GM21576 (cell line): ENCODE results near the gene NISCH.

Experiments used
- ATAC-seq: cut with Tn5 transposase; IDR thresholded peaks from one replicate; pipeline ENCODE4 v1.9.1; 2021; ENCODE audit warnings: mild to moderate bottlenecking, moderate library complexity; ENCODE audit not compliant: unreplicated experiment

Gene NISCH

DNA sequence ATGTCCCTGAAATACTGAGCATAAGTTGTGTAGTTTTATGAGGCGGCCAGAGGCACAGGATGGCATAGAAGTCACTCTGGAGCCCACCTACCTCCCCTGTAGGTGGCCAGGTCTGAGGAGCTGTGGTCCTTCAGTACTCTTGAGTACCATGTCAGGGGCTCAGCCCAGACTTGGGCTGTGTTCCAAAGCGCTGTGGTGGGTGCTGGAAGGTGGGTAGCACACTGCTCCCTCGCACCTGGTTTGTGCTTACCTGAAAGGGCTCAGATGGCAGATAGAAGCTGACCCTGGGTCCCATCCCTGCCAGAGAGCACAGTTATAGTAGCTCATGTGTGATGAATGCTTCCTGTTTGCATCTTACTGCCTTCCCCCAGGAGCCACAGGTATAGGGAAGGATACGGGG lies 15.5 kb downstream of the NISCH start:
- ATAC-seq = no peak

DNA sequence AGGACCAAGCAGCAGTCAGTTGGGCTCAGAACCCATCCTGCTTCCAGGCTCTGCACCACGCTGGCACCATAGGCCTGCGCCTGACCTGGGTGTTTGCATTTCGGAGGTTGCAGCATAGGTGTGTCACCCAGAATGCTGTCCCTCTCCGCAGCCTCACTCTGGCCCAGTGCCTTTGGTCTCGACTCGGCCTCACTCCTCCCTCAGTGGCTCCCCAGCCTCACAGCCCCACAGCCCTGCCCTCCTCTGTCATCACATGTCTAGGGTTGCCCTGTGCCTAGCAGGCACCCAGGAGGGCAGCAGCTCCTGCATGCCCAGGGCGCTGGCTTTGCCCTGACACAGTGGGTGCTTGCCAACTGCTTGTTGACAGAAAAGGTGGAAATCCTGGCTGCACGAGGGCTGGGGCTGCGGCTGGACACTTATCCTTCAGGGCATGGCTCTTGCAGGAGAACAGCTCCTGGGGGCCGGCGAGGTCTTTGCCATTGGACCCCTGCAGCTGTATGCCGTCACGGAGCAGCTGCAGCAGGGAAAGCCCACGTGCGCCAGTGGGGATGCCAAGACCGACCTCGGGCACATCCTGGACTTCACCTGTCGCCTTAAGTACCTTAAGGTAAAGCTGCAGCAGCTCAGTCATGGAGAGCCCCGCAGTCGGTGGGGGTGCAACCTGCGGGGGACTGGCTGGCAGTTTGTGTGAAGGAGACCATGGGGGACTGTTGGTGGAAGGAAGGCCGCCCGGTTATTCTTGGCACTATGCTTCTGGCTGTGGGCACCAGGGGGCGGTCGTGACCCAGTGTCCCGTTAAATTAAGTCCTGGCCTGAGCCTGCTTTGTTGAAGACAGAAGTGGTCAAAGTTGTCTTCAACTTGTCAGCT lies 16.2 kb downstream of the NISCH start:
- no peak for ATAC-seq

DNA sequence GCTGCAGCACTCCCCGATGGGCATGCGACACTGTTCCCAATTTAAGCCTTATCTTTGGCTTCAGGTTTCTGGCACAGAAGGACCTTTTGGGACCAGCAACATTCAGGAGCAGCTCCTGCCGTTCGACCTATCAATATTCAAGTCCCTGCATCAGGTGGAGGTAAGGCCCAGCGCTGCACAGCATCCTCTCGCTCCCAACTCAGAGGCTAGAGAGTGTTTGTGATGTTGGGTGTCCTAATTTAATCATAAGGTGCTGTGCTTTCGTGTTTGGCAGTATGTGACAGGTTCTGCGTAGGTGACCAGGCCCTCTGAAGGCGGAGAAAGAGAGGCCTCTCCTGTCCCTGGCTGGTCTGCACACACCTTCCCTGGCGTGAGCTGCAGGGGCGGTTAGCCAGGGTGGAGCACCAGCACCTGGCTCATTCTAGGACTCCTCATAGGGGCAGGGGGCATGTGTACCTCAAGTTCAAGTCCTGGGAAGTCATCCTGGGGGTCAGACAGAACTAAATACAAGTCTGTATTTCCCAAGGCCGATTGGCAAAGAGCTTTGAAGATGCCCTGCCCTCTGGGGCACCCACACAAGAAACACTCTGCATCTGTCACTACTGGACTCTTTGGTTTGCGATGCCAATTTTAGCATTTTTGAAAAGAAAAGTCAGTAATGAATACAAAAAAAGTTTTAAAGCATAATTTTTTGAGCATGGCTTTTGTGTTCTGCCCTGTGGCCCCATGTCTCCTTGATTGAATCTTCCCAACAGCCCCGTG lies 17.0 kb downstream of the NISCH start:
- ATAC-seq = no peak

DNA sequence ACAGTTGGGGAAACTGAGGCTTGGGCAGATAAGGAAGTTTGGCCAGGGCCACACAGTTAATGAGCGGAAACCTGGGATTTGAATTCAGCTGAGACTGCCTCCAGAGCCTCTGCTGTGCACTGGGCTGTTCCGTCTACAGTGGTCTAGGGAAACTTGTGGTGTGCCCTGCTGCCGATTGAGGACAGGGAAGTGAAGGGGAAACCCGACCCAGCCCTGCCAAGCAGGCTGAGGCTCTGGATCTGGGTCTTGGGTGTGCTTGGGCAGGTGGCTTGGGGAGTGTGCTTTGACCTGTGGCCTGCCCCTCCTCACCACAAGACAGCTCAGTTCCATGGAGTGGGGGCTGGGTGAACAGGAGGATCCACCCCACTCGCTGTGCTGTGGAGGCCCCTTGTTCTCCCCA lies 17.6 kb downstream of the NISCH start:
- no peak for ATAC-seq

DNA sequence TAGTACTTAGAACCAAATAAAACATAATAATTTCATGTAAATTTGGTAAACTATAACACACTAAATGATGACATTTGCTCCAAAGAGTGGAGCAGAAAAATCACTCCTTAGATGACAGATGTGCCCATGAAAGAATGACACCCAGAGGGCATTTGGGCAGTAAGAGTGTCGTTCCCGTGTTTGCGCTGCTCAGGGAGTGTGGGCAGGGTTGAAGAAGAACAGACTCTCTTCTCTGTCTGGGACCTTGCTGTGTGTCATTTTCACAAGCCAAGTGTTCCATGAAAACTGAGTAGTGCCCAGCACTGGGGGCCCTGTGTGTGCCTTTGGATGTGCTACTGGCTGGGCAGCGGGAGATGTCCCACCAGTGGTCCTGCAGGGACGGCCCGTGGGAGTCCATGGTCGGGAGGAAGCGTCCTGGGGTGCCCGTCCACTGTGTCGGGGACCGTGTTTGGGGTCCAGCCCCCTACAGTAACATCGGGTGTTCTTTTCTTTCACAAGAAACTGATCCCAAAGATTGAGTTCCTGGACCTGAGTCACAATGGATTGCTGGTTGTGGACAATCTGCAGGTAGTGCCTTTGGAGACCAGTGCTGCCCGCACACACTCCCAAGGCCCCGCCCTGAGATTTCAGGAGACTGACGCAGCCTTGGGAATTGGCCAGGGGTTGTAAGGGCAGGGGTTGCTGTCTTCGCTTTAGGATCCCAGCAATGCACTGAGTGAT lies 21.8 kb downstream of the NISCH start:
- no peak for ATAC-seq

DNA sequence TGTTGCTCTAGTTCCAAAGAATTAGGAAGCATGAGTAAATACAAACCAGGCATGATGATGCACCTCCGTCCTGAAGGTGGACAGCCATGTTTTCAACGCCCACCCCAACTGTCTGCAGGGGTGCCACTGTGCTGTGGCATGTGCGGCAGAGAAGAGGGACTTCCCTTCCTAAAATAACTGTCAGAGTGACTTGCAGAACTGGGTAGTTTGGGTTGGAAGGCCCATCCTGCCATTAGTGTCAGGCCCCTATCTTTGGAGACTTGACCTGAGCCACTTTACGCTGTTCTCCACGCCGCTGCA lies 22.3 kb downstream of the NISCH start:
- ATAC-seq = no peak

DNA sequence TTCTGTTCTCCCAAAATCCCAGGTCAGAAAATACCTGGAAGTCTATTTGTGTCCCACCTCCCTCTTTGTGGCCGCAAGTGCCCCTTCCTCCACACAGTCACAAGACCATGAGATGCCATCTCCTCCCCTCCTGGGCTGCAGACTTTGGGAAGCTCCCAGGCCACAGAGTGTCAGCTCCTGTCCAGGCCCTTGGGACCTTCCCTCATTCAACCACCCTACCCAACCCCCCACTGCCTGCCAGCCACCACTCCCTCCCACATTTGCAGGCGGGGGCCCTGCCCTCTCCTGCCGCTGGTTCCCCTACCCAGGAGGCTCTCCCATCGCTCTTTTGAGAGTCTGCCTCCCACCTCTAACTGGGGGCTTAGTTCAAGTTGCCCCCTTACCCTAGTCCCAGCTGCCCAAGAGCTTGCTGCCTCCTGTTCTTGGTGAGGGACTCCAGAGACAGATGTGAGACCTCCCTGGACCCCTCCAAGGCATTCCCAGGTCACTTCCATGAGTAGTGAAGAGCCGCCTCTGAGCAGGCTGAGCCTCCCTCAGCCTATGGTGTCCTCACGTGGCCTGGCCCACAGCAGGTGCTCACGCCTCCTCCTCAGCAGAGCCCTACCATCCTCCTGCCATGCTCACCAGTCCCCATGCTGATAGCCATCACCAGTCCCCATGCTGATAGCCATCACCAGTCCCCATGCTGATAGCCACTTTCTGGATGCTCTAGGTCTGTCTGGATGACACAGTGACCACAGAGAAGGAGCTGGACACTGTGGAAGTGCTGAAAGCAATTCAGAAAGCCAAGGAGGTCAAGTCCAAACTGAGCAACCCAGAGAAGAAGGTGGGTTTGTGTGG lies 23.9 kb downstream of the NISCH start:
- ATAC-seq = no peak

DNA sequence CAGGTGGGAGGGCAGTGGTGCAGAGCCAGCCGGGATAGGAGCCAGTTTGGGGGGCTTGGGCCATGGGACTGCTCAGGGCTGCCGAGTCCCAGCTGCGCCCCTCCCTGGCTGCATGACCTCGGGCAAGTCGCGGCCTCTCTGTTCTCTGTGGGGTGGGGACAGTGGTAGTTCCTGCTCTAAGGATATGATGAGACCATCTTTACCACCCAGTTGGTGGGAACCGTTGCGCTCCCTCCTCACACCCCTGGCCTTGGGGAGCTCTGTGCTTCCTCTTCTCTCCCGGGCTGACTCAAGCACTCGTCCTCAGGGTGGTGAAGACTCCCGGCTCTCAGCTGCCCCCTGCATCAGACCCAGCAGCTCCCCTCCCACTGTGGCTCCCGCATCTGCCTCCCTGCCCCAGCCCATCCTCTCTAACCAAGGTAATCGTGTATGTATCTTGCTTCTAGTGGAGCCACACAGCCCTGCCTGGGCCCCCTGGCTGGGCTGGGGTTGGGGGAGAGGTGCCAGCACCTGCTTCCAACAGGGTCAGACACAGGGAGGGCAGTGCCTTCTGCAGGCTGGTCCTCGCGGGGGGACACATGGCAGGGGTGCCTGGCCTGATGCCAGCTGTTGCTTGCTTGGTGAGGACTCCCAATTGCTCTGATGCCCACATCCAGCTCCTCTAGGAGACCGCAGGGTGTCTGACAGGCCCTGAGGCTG lies 24.6 kb downstream of the NISCH start:
- no peak for ATAC-seq

DNA sequence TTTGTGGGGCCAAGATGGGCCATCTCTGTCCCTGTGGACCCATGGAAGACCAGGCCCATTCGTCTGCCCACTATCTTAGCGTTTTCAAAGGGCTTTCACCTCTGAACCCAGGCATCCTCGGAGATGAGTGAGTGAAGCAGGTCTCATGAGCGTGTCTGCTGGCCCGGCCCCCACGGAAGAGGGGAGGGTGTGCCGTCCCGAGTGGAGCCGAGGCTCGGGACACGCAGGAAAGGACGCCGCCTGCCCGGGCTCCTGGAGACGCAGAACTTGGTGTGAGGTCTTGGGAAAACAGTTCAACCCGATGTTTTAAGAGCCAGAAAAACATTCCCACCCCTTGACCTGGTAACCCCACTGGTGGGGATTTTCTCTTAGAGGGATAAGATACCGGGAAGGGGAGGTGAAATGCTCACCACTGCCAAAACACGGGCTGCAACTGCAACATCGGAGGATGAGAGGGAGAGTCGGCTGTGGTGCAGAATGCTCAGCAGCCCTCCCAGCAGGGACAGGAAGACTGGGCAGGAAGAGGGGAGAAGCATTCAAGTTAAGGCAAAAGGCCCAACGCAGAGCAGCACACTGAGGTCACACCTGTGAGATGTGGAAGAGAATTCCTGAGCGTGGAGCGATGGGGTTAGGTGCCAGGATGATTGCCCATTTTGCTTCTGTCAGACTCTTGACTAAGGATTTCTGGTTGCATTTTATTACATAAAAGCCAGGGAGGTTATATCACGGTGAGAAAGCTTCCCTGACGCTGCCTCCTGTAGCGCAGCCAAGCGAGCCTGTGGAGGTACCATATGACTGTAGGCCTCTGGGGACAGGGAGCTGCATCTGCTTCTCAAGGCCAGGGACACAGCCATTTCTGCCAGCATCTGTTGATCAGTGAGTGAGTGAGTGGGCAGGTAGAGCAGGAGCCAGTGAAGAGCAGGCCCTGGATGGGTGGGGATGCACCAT lies 25.6 kb downstream of the NISCH start:
- no peak for ATAC-seq

DNA sequence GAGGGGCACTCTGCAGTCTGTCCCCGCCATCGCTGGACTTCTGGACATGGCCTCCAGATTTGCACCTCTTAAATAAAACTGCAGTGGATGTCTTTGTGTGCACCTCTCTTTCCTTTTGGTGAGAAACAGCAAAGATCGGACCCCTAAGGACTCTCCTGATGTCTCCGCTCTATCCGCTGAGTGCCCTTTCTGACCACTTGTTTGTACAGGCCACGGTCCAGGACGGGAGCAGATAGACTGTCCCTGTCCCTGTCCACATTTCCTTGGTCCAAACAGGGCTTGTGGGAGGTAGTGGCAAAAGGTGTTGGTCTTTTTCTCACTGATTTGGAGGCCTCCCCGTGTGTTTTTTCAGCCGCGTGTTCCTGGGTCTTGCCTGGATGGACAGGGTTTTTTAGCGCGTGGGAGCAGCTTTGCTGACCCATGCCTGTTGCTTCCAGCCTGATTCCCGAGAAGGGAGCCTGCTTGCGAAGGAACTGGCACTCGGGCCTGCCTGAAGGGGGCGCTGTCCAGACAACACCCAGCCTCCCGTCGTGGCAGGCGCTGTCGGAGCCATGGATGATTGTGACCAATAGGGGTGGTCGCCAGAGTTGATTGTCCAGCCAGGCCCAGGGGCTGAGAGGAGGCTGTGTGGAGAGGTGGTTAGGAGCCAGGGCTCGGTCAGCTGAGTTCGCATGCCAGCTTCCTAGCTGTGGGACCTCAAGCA lies 26.6 kb downstream of the NISCH start:
- ATAC-seq = no peak

DNA sequence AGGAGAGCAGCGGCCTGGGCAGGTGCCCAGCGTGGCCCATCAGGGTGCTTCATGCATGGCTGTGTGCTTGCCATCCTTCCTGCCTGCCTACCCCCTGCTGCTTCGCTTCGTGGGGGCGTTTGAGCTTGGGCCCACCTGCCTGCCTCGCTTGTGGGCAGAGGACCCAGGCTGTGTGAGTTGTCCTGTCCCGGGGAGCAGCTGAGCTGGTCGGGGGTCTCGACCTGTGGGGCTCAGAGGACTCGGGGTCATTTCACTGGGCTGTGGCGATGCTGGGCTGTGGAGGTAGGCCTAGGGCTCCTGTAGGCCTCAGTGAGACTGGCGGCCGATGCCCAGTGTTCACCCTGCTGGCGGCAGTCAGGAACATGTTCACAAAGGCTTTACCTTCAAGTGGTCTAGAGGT lies 27.7 kb downstream of the NISCH start:
- ATAC-seq = no peak

DNA sequence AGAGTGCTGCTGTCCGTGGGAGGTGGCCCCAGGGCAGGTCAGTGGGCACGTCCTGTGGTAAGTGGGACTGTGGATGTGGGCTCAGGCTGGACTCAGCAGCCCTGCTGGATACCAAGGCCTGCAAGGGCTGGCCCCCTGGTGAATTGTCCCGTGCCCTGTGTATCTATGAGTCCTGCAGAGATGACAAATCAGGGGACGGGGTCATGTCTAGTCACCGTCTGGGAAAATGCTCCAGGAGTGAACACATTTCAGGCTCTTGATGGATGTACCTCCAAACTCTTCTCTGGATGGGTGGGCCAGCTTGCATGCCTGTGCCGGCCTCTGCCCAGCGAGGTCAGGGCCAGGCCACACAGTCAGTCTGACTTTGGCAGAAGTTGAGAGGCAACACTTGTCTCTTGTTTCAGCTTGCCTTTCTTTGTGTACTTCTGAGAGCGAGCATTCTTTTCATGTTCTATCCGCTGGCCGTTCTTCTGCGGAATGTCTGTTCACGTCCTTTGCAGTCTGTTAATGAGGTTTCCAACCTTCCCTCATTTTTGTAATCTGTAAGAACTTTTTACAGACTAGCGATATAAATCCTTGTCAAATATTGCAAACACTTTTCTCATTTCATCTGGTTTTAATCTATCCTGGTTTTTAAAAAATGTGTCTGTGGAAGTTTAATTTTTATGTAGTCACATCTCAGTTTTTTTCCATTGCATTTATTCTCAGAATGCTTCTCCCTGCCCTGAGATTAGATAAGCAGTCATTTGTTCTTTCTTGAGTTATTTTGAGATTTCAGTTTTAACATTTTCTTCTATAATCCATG lies 28.4 kb downstream of the NISCH start:
- no peak for ATAC-seq

DNA sequence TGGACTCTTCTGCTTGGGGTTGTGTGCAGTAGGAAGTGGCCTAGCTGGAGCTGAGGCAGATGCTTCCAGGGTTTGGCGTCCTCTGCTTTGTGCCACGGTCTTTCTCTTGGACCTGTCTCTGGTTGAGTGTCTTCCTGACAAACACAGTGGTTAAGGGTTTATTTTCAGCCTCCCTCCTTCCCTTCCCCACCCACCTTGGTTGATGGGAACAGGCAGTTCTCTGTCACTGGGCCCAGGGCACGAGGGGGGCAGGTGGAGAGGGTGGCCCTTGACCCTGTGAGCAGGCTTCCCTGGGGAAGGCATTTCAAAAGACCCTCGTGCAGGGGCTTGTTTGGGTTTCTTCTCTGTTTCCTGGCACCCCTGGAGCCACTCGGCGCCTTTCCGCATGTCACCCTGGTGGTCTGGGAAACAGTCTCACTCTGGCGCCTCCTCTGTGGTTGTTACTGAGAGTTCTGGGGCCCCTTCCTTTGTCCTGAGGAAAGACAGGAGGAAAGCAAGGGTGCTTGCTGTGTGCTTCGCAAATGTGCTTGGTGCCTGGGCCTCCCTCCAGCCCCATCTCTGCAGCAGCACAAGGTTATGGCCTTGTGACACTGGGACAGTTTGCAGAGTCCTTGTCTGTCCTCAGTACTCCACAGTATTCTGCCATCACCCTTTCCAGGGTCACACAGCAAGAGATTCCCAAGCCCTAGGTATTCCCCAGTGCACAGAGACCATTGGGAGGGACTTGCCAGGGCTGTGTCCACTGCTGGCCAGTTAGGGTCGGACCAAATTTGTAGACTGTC lies 29.5 kb downstream of the NISCH start:
- no peak for ATAC-seq

DNA sequence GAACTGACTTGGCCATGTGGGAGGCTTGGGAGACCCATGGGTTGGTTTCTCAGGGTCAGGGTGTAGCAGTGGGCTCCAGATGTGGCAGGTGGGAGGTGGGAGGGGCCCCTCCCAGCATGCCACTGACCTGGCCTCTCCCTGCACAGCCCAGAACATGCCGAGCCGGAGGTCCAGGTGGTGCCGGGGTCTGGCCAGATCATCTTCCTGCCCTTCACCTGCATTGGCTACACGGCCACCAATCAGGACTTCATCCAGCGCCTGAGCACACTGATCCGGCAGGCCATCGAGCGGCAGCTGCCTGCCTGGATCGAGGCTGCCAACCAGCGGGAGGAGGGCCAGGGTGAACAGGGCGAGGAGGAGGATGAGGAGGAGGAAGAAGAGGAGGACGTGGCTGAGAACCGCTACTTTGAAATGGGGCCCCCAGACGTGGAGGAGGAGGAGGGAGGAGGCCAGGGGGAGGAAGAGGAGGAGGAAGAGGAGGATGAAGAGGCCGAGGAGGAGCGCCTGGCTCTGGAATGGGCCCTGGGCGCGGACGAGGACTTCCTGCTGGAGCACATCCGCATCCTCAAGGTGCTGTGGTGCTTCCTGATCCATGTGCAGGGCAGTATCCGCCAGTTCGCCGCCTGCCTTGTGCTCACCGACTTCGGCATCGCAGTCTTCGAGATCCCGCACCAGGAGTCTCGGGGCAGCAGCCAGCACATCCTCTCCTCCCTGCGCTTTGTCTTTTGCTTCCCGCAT lies 31.8 kb downstream of the NISCH start:
- no peak for ATAC-seq

DNA sequence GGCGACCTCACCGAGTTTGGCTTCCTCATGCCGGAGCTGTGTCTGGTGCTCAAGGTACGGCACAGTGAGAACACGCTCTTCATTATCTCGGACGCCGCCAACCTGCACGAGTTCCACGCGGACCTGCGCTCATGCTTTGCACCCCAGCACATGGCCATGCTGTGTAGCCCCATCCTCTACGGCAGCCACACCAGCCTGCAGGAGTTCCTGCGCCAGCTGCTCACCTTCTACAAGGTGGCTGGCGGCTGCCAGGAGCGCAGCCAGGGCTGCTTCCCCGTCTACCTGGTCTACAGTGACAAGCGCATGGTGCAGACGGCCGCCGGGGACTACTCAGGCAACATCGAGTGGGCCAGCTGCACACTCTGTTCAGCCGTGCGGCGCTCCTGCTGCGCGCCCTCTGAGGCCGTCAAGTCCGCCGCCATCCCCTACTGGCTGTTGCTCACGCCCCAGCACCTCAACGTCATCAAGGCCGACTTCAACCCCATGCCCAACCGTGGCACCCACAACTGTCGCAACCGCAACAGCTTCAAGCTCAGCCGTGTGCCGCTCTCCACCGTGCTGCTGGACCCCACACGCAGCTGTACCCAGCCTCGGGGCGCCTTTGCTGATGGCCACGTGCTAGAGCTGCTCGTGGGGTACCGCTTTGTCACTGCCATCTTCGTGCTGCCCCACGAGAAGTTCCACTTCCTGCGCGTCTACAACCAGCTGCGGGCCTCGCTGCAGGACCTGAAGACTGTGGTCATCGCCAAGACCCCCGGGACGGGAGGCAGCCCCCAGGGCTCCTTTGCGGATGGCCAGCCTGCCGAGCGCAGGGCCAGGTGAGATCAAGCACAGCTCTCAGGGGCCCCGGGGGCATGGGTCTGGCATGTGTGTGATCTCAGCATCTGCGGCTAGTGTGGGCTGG lies 32.6 kb downstream of the NISCH start:
- ATAC-seq = no peak
